HG03432 (cell line): ENCODE data around the gene MYO7B.

Experiments used
- ATAC-seq: cut with Tn5 transposase; IDR thresholded peaks from one replicate; pipeline ENCODE4 v1.9.1; 2021; ENCODE audit warnings: mild to moderate bottlenecking, moderate library complexity; ENCODE audit not compliant: unreplicated experiment

Gene MYO7B

GRCh38 chr2:127623388-127624319 is 88.2 kb downstream of the MYO7B start:
- no peak for ATAC-seq

GRCh38 chr2:127624320-127624755 is 88.9 kb downstream of the MYO7B start:
- ATAC-seq: no peak

DNA sequence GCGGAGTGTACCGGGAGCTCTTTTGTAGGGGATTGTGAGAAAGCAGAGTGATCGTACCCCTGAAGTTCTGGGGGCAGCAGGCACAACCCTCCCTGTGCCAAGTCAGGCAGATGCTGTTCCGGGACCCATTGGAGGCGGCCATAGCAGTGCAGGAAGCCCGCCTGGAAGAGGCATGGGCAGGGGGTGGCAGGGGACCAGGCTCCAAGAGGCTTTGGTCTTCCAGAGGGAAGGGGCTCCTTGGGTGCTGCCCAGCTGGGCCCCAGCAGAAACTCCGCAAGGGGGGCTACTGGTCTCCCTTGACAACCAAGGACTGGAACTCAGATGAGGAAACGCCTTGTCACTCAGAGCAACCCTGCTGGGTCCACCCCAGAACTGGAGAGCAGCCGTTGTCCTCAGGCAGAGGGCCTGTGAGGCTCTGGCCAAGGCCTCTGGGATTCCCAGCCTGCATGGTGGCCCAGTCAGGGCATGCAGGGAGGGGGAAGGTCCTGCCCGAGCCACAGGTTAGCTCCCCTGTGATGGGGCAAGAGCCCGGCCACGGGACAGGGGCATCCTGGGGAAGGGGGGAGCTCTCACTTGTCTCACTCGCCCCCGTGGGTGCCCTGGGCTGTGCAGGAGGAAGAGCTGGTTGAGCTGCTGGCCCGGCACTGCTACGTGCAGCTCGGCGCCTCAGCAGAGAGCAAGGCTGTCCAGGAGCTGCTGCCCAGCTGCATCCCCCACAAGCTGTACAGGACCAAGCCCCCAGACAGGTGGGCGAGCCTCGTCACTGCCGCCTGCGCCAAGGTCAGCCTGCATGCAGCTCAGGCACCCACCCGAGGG is 89.5 kb downstream of the MYO7B start:
- no peak for ATAC-seq

DNA sequence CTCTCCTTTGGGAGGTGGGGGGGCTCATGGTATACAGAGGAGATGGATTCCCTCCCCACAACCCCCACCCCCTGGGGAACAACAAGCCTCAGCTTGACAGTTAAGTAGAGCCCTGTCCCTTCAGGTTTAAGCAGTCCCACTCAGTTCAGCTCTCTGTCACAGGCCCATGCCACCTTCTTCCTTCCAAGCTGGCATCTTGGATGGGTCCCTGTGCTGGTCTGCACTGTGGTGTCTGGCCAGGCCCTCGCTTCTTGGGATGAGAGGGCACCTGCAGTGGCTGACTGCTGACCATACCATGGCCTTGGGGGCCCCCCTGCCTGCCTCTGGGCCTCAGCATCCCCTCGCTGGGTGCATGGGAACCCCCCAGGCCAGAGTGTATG is 90.1 kb downstream of the MYO7B start:
- ATAC-seq: no peak

DNA sequence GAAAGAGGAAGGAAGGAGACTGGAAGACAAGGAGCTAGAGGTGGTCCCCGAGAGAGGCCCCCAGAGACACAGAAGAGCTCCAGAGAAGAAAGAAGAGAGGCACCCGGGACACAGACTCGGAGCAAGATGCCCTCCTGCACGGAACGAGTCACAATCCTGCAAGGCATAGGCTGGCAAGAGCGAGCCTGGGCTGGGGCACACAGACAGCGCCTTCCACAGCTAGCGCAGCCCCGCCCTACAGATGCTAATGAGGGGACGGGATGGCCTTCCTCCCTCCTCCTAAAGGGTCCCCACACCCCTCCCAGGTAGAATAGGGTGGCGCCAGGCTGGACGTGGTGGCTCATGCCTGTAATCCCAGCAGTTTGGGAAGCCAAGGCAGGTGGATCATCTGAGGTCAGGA is 90.7 kb downstream of the MYO7B start:
- no peak for ATAC-seq

- no peak for ATAC-seq
Measured at GRCh38 chr2:127626917-127627739, 91.6 kb downstream of the MYO7B start.

- ATAC-seq: no peak
Measured at GRCh38 chr2:127627740-127628571, 92.5 kb downstream of the MYO7B start.

- no peak for ATAC-seq
Measured at GRCh38 chr2:127628767-127629614, 93.5 kb downstream of the MYO7B start.

DNA sequence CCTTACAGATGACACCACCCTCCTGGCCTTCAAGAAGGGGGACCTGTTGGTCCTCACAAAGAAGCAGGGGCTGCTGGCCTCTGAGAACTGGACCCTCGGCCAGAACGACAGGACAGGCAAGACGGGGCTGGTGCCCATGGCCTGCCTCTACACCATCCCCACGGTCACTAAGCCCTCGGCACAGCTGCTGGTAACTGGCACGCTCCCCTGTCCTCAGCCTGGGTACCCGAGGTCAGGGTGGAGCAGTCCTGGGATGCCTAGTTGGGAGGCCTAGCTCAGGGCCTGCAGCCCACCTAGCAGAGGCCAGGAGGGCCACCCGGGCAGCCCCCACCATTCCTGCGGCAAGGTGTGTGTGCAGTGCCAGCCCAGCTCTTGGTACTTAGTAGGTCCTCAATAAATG is 94.2 kb downstream of the MYO7B start:
- no peak for ATAC-seq

- ATAC-seq: no peak
Measured at GRCh38 chr2:127630096-127630863, 94.8 kb downstream of the MYO7B start.

DNA sequence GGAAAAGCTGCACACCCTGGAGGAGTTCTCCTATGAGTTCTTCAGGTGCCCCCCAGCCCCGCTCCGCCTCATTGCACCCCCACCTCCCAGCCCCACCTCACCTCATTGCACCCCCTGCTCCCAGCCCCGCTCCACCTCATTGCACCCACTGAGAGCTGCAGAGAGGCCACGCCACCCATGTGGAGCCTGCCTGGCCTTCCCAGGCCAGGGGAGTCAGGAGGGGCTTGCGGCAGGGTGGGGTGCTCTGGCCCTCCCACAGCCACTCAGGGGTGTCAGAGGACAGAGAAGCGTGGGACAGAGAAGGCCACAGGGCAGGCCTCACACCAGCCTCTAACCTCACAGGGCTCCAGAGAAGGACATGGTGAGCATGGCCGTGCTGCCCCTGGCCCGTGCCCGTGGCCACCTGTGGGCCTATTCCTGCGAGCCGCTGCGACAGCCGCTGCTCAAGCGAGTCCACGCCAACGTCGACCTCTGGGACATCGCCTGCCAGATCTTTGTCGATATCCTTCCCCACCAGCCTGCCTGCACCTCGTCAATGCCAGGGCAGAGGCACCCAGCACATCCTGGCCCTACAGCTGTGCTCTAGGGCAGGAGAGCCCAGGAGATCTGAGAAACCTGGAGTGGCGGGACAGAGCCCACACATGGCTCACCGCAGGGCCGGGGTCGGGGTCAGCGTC is 95.5 kb downstream of the MYO7B start:
- ATAC-seq: no peak

DNA sequence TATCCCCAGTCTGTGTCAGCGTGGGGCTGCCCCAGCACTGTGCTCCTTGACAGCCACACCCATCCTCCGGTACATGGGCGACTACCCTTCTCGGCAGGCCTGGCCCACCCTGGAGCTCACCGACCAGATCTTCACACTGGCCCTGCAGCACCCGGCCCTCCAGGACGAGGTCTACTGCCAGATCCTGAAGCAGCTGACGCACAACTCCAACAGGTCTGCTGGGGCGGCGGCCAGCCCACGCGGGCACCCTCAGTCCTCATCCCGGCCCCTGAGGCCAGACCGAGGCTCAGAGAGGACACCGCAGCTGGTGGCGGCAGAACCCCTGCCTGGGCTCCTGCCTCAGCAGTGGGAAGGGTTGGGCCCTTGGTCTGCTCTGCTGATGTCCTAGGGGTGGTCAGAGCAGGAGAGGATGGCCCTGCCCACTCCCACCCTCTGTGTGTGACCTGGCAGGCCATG is 96.1 kb downstream of the MYO7B start:
- no peak for ATAC-seq

DNA sequence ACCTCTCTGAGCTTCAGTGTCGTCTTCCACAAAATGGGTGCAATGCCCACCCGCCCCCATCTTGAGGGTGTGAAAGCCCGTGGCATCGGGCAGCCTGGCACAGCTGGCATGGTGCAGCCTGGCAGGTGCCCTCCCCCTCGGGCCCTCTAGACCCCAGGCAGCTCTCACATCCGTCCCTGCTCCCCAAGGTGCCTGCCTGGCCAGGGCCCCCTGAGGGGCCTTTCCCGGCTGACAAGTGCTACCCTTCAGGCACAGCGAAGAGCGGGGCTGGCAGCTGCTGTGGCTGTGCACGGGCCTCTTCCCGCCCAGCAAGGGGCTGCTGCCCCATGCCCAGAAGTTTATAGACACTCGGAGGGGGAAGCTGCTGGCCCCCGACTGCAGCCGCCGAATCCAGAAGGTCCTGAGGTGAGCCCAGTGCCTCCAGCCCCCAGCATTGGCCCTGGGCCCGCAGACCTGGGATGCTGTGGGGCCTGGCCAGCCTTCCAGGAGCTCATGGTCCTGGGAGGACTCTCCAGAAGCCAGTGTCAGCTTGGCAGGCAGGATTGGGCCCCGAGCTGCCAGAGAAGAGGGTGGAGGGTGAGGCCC is 96.6 kb downstream of the MYO7B start:
- ATAC-seq: no peak

- peak; percentile 53 for ATAC-seq
Measured at GRCh38 chr2:127632592-127633489, 97.4 kb downstream of the MYO7B start.

- ATAC-seq: no peak
Measured at GRCh38 chr2:127633556-127634065, 98.1 kb downstream of the MYO7B start.

DNA sequence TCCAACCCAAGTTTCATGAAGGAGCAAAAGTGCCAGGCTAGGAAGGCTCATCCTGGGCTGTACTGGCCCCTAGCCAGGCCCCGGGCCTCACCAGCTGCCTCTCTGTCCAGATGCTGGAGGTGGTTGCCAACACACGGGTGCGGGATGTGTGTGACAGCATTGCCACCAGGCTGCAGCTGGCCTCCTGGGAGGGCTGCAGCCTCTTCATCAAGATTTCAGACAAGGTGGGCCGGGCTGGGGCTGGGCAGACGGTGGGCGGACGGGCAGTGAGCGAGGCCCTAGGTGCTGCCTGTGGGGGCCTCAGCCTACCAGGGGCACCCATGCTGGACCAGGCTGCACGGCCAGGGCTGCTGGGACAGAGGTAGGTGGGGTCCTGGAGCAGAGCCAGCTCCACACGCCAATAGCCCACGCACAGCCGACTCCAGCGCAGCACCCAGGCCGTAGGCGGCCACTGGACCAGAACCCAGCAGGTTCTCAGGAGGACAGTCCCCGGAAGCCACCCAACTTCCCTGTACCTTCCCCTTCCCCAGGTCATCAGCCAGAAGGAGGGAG is 98.7 kb downstream of the MYO7B start:
- no peak for ATAC-seq
